GM19397 (cell line): ENCODE results near the gene SIGLEC5.
"Not testable (repeated sequence)": the region's sequence is repeated elsewhere in the genome, so short reads cannot be mapped to it uniquely, and the experiment has no call there.

Experiments used
- ATAC-seq: cut with Tn5 transposase; IDR thresholded peaks from one replicate; pipeline ENCODE4 v1.9.1; 2021; ENCODE audit warnings: mild to moderate bottlenecking, moderate library complexity; ENCODE audit not compliant: unreplicated experiment

SIGLEC5 gene

GRCh38 chr19:51630315-51630714 lies at the start of gene SIGLEC5:
Gene SIGLEC5, minus strand, starts transcription at chr19:51630401. Its CDS starts 66 bp downstream, at chr19:51630335.
- ATAC-seq, result not testable (repeated sequence)

- no peak for ATAC-seq
Measured at GRCh38 chr19:51676566-51677083, 46.4 kb upstream of the SIGLEC5 start.

- not testable (repeated sequence) for ATAC-seq
Measured at GRCh38 chr19:51675911-51676565, 45.8 kb upstream of the SIGLEC5 start.

GRCh38 chr19:51668216-51668615 lies 38.0 kb upstream of the SIGLEC5 start:
- no peak for ATAC-seq

- no peak for ATAC-seq
Measured at GRCh38 chr19:51664997-51665396, 34.8 kb upstream of the SIGLEC5 start.

GRCh38 chr19:51664131-51664530 lies 33.9 kb upstream of the SIGLEC5 start:
- no peak for ATAC-seq

- no peak for ATAC-seq
Measured at GRCh38 chr19:51663650-51664049, 33.4 kb upstream of the SIGLEC5 start.

- no peak for ATAC-seq
Measured at GRCh38 chr19:51660975-51661600, 30.9 kb upstream of the SIGLEC5 start.

GRCh38 chr19:51654783-51655182 lies 24.6 kb upstream of the SIGLEC5 start:
- ATAC-seq, result no peak

- no peak for ATAC-seq
Measured at GRCh38 chr19:51653162-51653561, 23.0 kb upstream of the SIGLEC5 start.

- ATAC-seq, result no peak
Measured at GRCh38 chr19:51652266-51652665, 22.1 kb upstream of the SIGLEC5 start.

GRCh38 chr19:51651216-51651846 lies 21.1 kb upstream of the SIGLEC5 start:
- ATAC-seq, result no peak

GRCh38 chr19:51647318-51647717 lies 17.1 kb upstream of the SIGLEC5 start:
- no peak for ATAC-seq

- not testable (repeated sequence) for ATAC-seq
Measured at GRCh38 chr19:51646730-51647129, 16.5 kb upstream of the SIGLEC5 start, which contains the start of gene SIGLEC14. Gene SIGLEC14, minus strand, starts transcription at chr19:51646825. Its CDS starts 66 bp downstream, at chr19:51646759.

- ATAC-seq, result no peak
Measured at GRCh38 chr19:51644636-51645271, 14.6 kb upstream of the SIGLEC5 start.

- no peak for ATAC-seq
Measured at GRCh38 chr19:51641648-51642047, 11.4 kb upstream of the SIGLEC5 start.

GRCh38 chr19:51640386-51640785 lies 10.2 kb upstream of the SIGLEC5 start:
- ATAC-seq, result no peak

GRCh38 chr19:51639916-51640315 lies 9.7 kb upstream of the SIGLEC5 start:
- no peak for ATAC-seq

- no peak for ATAC-seq
Measured at GRCh38 chr19:51637362-51637978, 7.3 kb upstream of the SIGLEC5 start.

- no peak for ATAC-seq
Measured at GRCh38 chr19:51632126-51632525, 1.9 kb upstream of the SIGLEC5 start.
